Cerebellar nuclear complex (tissue), 1 donor: ENCODE results near the gene POTEH.
"Not testable (repeated sequence)": the region's sequence is repeated elsewhere in the genome, so short reads cannot be mapped to it uniquely, and the experiment has no call there.

Experiments
- DNase-seq, 2 experiments: peaks; one replicate each; lab custom pipeline; 2025; lab: John Stamatoyannopoulos, UW

Gene POTEH

DNA sequence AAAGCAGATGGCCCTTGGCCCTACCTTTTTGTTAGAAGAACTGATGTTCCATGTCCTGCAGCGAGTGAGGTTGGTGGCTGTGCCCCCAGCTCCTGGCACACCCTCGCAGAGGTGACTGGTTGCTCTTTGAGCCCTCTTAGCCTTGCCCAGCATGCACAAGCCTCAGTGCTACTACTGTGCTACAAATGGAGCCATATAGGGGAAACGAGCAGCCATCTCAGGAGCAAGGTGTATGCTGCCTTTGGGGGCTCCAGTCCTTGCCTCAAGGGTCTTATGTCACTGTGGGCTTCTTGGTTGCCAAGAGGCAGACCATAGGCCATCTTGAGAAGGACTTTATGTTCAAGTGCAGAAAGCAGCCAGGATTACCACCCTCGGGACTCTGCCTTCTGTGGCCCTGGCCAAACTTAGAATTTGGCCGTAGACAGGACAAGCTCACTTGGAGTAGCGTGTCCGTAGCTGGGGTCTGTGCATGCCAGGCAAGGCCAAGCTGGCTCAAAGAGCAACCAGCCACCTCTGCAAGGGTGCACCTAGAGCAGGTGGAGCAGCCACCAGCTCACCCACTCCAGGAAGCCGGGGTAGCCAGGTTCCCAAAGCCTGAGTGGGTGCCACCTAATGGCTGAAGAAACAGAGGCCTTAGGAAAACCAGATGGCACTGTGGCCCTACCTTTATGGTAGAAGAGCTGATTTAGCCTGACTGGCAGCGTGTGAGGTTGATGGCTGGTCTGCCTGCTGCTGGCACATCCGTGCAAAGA, 48.5 kb downstream of the POTEH start:
- not testable (repeated sequence) for DNase-seq

DNA sequence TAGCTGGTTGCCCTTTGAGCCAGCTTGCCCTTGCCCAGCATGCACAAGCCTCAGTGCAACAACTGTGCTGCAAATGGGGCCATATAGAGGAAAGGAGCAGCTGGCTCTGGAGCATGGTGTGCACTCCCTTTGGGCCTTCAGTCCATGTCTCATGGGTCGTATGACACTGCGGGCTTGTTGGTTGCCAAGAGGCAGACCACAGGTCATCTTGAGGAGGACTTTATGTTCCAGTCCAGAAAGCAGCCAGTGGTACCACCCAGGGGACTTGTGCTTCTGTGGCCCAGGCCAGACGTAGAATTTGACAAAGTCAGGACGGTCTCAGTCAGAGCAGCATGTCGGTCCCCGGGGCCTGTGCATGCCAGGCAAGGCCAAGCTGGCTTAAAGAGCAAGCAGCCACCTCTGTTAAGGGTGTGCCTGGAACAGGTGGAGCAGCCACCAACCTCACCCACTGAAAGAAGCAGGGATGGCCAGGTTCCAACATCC, 49.1 kb downstream of the POTEH start:
- not testable (repeated sequence) for DNase-seq

DNA sequence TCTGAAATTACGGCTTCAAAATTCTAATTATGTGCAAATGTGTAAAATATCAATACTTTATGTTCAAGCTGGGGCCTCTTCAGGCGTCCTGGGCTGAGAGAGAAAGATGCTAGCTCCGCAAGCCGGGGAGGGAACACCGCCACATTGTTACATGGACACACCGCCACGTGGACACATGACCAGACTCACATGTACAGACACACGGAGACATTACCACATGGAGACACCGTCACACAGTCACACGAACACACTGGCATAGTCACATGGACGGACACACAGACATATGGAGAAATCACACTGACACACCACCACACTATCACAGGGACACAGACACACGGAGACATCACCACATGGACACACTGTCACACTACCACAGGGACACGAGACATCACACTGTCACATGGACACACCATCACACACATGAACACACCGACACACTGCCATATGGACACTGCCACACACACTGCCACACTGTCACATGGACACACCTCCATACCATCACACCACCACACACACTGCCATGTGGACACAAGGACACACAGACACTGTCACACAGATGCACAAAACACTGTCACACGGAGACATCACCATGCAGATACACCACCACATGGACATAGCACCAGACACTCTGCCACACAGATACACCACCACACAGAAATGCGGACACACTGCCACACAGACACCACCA, 58.0 kb downstream of the POTEH start:
- DNase-seq, result not testable (repeated sequence)

DNA sequence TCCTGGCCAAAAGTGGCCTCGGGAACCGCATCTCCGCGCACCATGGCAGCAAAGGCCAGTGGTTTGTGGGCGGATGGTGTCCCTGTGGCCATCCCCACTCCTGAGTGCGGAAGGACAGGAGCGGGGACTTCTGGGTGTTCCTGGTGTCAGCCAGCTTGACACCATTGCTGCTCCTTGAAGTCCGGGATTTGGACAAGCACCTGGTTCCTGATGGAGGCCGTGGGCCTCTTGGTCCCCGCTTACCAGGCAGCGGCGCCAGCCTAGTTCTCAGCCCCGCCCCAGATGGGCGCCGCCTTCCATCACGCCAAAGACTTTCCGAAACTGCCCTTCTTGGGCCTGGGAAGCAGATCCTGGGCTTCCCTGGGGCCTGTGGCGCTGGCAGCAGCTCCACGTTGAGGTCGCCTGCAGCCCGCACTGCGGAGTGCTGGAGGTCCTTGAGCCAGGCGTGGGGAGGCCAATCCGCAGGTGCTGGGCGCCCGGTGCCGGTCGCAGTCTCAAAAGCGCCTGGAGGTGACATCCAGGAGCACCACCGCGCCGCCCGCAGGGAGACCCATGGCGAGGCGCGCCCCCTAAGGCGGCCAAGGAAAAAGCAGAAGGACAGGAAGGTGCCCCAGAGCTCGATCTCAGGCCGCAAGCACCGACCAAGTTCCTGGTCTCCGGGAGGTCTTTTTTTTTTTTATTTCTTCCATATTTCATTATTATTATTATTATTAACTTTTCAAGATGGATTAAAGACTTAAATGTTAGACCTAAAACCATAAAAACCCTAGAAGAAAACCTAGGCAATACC, 59.5 kb downstream of the POTEH start:
- not testable (repeated sequence) for DNase-seq

DNA sequence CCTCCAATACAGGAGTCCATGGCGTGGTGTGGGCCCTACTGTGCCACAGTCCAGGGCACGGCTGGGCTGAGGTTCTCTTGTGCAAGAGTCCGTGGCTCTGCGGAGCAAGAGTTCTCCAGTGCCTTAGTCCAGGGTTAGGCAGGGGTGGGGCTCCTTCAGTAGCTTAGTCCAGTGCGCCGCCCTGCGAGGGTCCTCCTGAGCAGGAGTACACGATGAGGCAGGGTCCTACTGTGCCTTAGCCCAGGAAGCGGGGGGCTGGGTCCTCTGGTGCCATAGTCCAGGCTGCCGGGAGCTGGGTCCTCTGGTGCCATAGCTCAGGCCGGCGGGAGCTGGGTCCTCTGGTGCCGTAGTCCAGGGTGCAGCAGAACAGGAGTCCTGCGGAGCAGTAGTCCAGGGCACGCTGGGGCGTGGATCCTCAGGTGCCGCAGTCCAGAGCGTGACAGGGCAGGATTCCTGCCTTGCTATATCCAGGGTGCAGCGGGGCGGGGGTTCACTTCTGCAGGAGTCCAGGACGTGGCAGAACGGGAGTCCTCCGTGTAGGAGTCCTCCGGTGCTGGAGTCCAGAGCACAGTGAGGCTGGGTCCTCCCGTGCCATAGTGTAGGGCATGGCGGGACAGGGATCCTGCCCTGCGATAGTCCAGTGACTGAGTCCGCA, 69.7 kb downstream of the POTEH start:
- not testable (repeated sequence) for DNase-seq

DNA sequence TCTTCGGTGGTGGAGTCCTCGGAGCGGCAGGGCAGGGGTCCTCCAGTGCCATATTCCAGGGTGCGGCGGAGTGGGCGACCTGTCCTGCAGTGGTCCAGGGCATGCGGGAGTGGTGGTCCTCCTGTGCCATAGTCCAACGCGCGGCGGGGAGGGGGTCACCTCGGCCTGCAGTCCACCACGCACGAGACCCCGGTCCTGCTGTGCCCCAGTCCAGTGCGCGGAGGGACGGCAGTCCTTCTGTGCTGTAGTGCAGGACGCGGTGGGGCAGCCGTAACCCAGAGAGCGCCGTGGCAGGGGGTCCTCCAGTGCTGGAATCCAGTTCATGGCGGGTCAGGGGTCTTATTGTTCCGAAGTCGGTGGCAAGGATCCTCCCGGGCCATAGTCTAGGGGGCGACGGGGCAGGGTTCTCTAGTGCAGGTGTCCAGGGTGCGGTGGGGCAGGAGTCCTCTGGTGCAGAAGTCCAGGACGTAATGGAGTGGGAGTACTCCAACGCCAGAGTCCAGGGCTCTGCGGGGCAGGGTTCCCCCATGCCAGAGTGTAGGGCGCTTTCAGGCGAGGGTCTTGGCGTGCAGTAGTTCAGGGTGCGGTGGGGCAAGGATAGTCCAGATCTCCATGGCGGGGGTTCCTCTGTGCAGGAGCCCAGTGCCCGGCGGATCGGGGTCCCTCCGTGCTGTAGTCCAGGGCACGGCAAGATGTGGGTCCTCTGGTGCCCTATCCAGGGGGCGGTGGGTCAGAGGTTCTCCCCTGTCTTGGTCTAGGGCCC, 70.7 kb downstream of the POTEH start:
- not testable (repeated sequence) for DNase-seq

DNA sequence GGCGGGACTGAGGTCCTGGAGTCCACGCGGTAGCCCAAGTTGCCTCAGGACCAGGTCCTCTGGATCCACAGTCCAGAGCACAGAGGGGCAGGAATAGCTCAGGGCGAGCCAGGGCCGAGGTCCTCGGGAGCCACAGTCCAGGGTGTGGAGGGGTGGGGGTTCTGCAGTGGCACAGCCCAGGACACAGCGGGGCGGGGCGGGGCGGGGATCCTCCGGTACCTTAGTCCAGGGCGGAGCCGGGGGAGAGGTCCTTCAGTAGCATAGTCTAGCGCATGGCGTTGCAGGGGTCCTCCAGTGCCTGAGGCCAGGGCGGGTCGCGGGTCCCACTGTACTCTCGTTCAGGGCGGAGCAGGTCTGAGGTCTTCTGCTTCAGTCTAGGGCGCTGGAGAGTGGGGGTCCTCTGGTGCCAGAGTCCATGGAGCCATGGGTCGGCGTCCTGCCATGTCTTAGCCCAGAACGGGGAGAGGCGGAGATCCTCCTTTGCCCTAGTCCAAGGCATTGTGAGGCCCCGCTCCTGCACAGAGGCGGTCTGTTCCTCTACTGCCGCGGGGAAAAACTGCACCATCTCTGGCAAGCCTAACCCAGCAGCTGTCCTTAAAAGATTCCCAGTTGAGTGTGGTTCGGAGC, 71.4 kb downstream of the POTEH start:
- DNase-seq, result not testable (repeated sequence)

DNA sequence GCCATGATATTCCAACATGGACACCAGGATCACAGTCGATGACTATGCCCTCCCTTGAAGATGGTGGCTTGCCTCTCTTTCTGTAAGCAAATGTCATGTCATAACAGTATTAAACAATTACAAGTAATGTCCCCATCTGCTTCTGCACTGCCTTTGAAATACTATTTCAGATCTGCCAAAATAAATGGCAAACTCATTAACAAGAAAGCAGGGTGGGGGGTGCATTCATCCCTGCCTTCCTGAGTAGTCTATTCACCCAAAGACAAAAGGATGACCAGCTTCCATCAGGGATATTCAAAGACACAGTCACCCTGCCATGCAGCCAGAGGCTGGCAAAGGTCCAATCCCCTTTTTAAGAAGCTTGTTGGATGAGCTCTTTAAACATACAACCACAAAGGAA, 73.7 kb downstream of the POTEH start:
- not testable (repeated sequence) for DNase-seq
